IPS-18c (cell line): ENCODE data around the gene FYB1.

Experiments
- H3K4me3 ChIP-seq: 2 replicates; pipeline ENCODE4 v1.7.0; 2013; ENCODE audit warnings: low read depth, mild to moderate bottlenecking, low read length, moderate library complexity; ENCODE audit not compliant: insufficient read depth
- H3K9me3 ChIP-seq: one replicate; pipeline ENCODE4 v1.6.1; 2013; ENCODE audit warnings: mild to moderate bottlenecking, low read length, moderate library complexity; ENCODE audit not compliant: control insufficient read depth, insufficient read depth

Gene FYB1

GRCh38 chr5:39062104-39062503, 157.3 kb downstream of the FYB1 start:
- Histone ChIP-seq H3K4me3 (no peak overlapping the region), H3K9me3 (peaks cover 4% of the 10 kb centered on the region)

- Histone ChIP-seq H3K9me3 (no peaks in the 10 kb centered on the region), H3K4me3 (no peak overlapping the region)
These were observed 160.3 kb downstream of the FYB1 start for GRCh38 chr5:39059064-39059463.

DNA sequence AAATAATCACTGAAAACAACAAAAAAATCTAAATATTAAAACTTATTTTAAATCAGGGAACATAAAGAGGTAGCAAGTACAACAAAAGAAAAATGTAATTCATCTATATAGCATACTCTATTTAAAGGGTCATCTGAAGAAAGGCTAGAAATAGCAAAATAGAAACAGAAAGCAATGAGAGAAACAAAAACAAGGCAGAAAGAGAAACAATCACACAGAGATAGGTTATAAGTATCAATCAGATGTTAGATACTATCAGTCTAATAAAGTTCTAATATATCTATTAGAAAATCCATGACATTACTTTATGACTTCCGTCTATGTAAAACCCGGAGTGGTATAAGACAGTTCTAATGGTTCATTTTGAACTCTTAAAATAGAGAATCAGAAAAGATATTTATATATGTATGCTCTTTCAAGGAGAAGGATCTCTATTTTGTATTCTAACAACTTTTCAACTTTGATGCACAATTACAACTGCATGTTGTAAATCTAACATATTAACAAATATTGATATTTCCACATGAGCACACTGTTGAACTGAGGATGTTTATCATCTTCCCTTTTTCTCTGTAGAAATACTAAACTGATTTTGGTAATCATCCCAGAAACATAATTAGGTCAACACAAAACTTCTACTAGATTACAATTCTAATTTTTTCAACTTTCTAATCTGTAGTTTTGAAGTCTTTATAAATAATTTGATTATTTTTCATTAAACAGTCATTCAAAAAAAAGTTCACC, 161.0 kb downstream of the FYB1 start:
- no peaks in the 10 kb centered on the region for H3K9me3 ChIP-seq
- H3K4me3 ChIP-seq: no peak overlapping the region

DNA sequence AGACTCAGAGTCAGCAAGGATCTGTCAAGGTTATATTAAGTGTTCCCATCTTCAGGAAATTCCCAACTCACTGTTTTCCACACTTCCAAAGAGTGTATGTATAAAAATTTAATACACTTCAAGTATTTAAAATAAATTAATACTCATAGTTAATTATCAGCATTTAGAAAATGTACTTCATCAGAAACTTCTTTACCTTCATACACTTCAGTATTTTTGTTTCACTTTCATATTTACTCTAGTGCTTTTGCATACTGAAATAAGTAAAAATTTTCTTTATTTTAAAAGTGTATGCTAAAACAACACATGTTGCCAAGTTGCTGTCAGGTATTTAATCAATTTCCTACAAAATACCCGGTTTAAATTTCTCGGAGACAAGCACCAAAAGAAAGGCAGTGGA, 161.6 kb downstream of the FYB1 start:
- H3K4me3 ChIP-seq: no peak overlapping the region
- no peaks in the 10 kb centered on the region for H3K9me3 ChIP-seq

DNA sequence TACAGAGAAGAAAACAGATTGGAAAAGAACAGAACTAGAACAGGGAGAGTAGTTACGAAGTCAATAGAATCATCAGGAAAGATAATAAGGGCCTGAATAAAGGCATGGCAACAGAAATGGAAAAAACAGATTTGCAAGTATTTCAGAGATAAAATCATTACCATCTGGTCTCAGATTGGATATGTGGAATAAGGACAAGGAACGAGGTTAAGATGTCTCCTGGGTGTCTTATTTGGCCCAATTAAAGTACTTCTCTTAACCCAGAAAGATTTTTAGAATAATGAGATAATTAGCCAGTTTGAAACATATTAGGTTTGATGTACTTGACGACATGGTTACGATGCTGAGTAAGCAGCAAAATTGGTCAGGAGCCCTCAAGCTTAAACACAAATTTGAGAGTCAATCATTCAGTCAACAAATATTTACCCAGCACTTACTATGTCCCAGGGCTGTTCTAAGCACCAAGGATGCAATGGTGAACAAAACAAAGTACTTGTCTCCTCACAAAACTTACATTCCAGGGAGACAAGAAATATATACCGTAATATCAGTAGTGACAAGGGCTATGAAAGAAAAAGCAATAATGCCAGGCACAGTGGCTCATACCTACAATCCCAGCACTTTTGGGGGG, 163.5 kb downstream of the FYB1 start:
- no peaks in the 10 kb centered on the region for H3K9me3 ChIP-seq
- H3K4me3 ChIP-seq: no peak overlapping the region
